Measurements from ENCODE around the gene TMSB4X.

DNA sequence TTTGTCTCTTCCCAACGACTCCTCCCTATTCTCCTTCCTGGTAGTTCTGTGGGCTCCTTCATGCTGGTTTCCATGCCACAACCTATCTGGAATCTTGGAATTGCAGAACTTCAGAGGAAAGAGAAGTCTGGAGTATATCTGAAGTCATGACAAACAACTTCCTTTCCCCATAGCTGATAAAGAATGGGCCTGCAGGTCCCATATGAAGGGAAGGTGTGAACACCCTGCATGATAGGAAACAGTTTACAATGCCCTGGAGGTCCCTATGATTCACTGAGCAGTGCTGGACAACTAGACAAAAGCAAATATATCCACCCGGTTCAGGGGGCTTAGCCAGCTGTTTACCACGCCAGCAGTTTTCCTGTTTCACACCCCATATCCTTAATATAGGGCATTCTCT, 50.1 kb downstream of the TMSB4X start:
- TF ChIP-seq, protein P1, sequence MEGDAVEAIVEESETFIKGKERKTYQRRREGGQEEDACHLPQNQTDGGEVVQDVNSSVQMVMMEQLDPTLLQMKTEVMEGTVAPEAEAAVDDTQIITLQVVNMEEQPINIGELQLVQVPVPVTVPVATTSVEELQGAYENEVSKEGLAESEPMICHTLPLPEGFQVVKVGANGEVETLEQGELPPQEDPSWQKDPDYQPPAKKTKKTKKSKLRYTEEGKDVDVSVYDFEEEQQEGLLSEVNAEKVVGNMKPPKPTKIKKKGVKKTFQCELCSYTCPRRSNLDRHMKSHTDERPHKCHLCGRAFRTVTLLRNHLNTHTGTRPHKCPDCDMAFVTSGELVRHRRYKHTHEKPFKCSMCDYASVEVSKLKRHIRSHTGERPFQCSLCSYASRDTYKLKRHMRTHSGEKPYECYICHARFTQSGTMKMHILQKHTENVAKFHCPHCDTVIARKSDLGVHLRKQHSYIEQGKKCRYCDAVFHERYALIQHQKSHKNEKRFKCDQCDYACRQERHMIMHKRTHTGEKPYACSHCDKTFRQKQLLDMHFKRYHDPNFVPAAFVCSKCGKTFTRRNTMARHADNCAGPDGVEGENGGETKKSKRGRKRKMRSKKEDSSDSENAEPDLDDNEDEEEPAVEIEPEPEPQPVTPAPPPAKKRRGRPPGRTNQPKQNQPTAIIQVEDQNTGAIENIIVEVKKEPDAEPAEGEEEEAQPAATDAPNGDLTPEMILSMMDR (IDR thresholded peaks at IDR 0.05; ENCODE audit: low read length), result no peak
- no peak for TF ChIP-seq EZH2 (IDR thresholded peaks at IDR 0.05; ENCODE audit: borderline replicate concordance, low read length)
